Adipocyte (in vitro differentiated cells): ENCODE results near the gene CREG2.

Source experiments
- DNase-seq: peaks from one replicate; pipeline ENCODE4 v3.0.0-alpha.2; 2015; ENCODE audit warnings: low read depth
- H3K27me3 ChIP-seq: replicated peaks from 2 replicates; pipeline ENCODE4 v1.7.0; 2013; ENCODE audit warnings: mild to moderate bottlenecking, low read length, moderate library complexity; ENCODE audit not compliant: control insufficient read depth, insufficient read depth
- H3K36me3 ChIP-seq: 2 replicates; pipeline ENCODE4 v1.7.0; 2013; ENCODE audit warnings: low read length, mild to moderate bottlenecking, moderate library complexity; ENCODE audit not compliant: control insufficient read depth, insufficient read depth, severe bottlenecking
- H3K4me1 ChIP-seq: 2 replicates; pipeline ENCODE4 v1.7.0; 2013; ENCODE audit warnings: mild to moderate bottlenecking, low read length, moderate library complexity; ENCODE audit not compliant: control insufficient read depth, insufficient read depth
- H3K4me3 ChIP-seq: 2 replicates; pipeline ENCODE4 v1.7.0; 2013; ENCODE audit warnings: mild to moderate bottlenecking, low read length, moderate library complexity
- H3K9ac ChIP-seq: 2 replicates; pipeline ENCODE4 v1.7.0; 2013; ENCODE audit warnings: mild to moderate bottlenecking, low read length, moderate library complexity
- H3K9me3 ChIP-seq: 2 replicates; pipeline ENCODE4 v1.7.0; 2013; ENCODE audit warnings: mild to moderate bottlenecking, low read length, moderate library complexity; ENCODE audit not compliant: control insufficient read depth

The CREG2 gene

GRCh38 chr2:101387151-101387834 is at the start of gene CREG2:
TSS of gene CREG2 (minus strand) at chr2:101387503. CDS start at chr2:101387457, 46 bp downstream.
- peaks cover 12% of the 10 kb centered on the region for H3K4me1 ChIP-seq
- DNase-seq: peak; percentile 83
- H3K4me3 ChIP-seq: peak within 1 kb of the TSS; percentile 80
- no peak within 1 kb of the TSS for H3K9ac ChIP-seq
- no peaks in the 10 kb centered on the region for H3K36me3 ChIP-seq
- H3K9me3 ChIP-seq: no peaks in the 10 kb centered on the region
- H3K27me3 ChIP-seq: peaks cover 9% of the 10 kb centered on the region

- Histone ChIP-seq H3K27me3 (no peaks in the 10 kb centered on the region), H3K36me3 (no peaks in the 10 kb centered on the region), H3K9me3 (no peaks in the 10 kb centered on the region), H3K9ac (peak overlapping the region; percentile 52), H3K4me1 (peaks cover 26% of the 10 kb centered on the region), H3K4me3 (peak overlapping the region; percentile 22)
- DNase-seq: peak; percentile 36
Measured at GRCh38 chr2:101435001-101435862, 47.9 kb upstream of the CREG2 start.

- H3K9me3 ChIP-seq: no peaks in the 10 kb centered on the region
- DNase-seq: no peak
Measured at GRCh38 chr2:101433465-101433864, 46.2 kb upstream of the CREG2 start.

GRCh38 chr2:101432411-101433181 is 45.3 kb upstream of the CREG2 start:
- H3K36me3 ChIP-seq: no peaks in the 10 kb centered on the region
- H3K4me1 ChIP-seq: peaks cover 23% of the 10 kb centered on the region
- no peak overlapping the region for H3K4me3 ChIP-seq
- H3K27me3 ChIP-seq: no peaks in the 10 kb centered on the region
- no peak overlapping the region for H3K9ac ChIP-seq
- H3K9me3 ChIP-seq: no peaks in the 10 kb centered on the region
- DNase-seq: no peak

More at GRCh38 chr2:101433465-101433864, 46.2 kb upstream of the CREG2 start:
- Histone ChIP-seq H3K9ac (no peak overlapping the region), H3K4me3 (no peak overlapping the region), H3K4me1 (peaks cover 23% of the 10 kb centered on the region), H3K27me3 (no peaks in the 10 kb centered on the region), H3K36me3 (no peaks in the 10 kb centered on the region)

GRCh38 chr2:101431486-101431885 is 44.2 kb upstream of the CREG2 start:
- no peak overlapping the region for H3K9ac ChIP-seq
- no peaks in the 10 kb centered on the region for H3K9me3 ChIP-seq
- no peaks in the 10 kb centered on the region for H3K27me3 ChIP-seq
- peaks cover 23% of the 10 kb centered on the region for H3K4me1 ChIP-seq
- no peak overlapping the region for H3K4me3 ChIP-seq
- DNase-seq: no peak
- H3K36me3 ChIP-seq: no peaks in the 10 kb centered on the region

GRCh38 chr2:101430156-101430555 is 42.9 kb upstream of the CREG2 start:
- no peak for DNase-seq
- Histone ChIP-seq H3K4me1 (peaks cover 18% of the 10 kb centered on the region), H3K9me3 (no peaks in the 10 kb centered on the region), H3K36me3 (no peaks in the 10 kb centered on the region), H3K4me3 (no peak overlapping the region), H3K9ac (no peak overlapping the region), H3K27me3 (no peaks in the 10 kb centered on the region)

- no peaks in the 10 kb centered on the region for H3K36me3 ChIP-seq
- no peak overlapping the region for H3K9ac ChIP-seq
- no peaks in the 10 kb centered on the region for H3K9me3 ChIP-seq
- H3K27me3 ChIP-seq: no peaks in the 10 kb centered on the region
- no peak for DNase-seq
- H3K4me1 ChIP-seq: peaks cover 13% of the 10 kb centered on the region
- no peak overlapping the region for H3K4me3 ChIP-seq
Measured at GRCh38 chr2:101429453-101429852, 42.1 kb upstream of the CREG2 start.

- Histone ChIP-seq H3K9ac (no peak overlapping the region), H3K4me3 (no peak overlapping the region), H3K4me1 (peaks cover 13% of the 10 kb centered on the region), H3K27me3 (no peaks in the 10 kb centered on the region), H3K36me3 (no peaks in the 10 kb centered on the region), H3K9me3 (no peaks in the 10 kb centered on the region)
- no peak for DNase-seq
Measured at GRCh38 chr2:101428422-101429176, 41.3 kb upstream of the CREG2 start.

GRCh38 chr2:101427743-101428142 is 40.4 kb upstream of the CREG2 start:
- H3K4me1 ChIP-seq: peaks cover 5% of the 10 kb centered on the region

GRCh38 chr2:101427240-101427639 is 39.9 kb upstream of the CREG2 start:
- DNase-seq: no peak
- no peak overlapping the region for H3K9ac ChIP-seq
- no peaks in the 10 kb centered on the region for H3K36me3 ChIP-seq
- H3K4me3 ChIP-seq: no peak overlapping the region
- no peaks in the 10 kb centered on the region for H3K9me3 ChIP-seq
- H3K27me3 ChIP-seq: no peaks in the 10 kb centered on the region
- H3K4me1 ChIP-seq: peaks cover 3% of the 10 kb centered on the region

More at GRCh38 chr2:101427743-101428142, 40.4 kb upstream of the CREG2 start:
- no peak overlapping the region for H3K4me3 ChIP-seq
- no peaks in the 10 kb centered on the region for H3K9me3 ChIP-seq
- H3K9ac ChIP-seq: no peak overlapping the region
- no peaks in the 10 kb centered on the region for H3K27me3 ChIP-seq
- no peaks in the 10 kb centered on the region for H3K36me3 ChIP-seq
- DNase-seq: no peak
